GM21723 (cell line): Measurements from ENCODE around the gene CHRNA4.

Source experiments
- ATAC-seq: cut with Tn5 transposase; IDR thresholded peaks from one replicate; pipeline ENCODE4 v1.9.1; 2021; ENCODE audit warnings: mild to moderate bottlenecking, moderate library complexity; ENCODE audit not compliant: unreplicated experiment

CHRNA4 gene

DNA sequence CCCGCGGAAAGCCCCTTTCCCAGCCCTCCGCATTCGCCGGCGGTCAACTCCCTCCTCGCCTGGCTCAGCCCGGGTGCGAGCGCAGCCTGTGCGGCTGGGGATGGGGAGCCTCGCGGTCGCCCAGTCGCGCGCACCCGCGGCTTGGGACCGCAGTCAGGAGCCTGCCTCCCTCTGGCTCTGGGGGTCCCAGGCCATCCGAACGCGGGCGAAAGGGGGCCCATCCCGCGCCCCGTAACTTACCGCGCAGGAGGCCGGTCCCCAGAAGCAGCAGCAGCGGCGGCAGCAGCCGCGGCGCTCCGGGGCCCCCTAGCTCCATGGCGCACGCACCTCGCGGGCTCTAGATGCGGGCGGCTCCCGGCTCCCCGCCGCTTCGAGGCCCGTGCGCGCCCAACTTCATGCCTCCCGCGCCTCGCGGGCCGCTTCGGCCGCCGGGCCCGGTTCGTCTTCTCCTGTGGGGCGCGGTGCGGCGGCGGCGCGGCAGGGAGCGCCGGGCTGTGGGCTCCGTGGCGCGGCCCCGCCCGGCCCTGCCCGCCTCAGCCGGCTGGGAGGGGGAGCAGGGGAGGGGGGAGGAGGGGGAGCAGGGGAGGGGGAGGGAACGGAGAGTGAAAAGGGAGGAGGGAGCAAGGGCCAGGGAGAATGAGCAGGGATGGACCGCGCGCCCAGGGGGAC is at the start of gene CHRNA4:
CHRNA4 (minus strand) TSS at position 500 of the 669 bp plus-strand sequence; CDS start at position 316, 184 bp downstream.
- ATAC-seq = no peak

DNA sequence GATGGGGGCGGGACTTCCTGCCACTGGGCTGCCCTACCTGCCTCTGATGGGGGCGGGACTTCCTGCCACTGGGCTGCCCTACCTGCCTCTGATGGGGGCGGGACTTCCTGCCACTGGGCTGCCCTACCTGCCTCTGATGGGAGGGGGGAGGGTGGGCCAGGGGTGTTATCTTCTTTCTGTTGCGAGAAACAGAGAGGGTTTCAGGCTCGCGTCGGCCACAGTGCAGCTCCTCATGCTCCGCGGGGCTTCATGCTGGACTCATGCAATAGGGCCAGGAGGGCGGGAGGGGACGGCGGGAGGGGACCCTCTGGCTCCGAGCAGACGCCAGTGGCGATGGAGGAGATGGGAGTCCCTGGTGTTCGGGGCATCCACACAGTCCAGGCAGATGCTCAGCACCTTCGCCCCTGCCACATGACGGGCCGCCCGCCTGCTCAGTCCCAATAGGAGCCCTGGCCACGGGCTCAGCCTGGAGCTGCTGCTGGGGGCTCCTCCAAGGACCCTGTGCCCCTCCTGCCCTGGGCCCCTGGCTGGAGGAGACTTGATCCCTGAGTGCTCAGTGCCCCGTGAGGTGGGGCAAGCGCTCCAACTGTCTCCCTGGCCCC is 48.8 kb upstream of the CHRNA4 start:
- no peak for ATAC-seq

GRCh38 chr20:63409066-63409833 is 48.1 kb upstream of the CHRNA4 start:
- no peak for ATAC-seq

- ATAC-seq = no peak
These were observed 47.5 kb upstream of the CHRNA4 start for GRCh38 chr20:63408684-63409046.

DNA sequence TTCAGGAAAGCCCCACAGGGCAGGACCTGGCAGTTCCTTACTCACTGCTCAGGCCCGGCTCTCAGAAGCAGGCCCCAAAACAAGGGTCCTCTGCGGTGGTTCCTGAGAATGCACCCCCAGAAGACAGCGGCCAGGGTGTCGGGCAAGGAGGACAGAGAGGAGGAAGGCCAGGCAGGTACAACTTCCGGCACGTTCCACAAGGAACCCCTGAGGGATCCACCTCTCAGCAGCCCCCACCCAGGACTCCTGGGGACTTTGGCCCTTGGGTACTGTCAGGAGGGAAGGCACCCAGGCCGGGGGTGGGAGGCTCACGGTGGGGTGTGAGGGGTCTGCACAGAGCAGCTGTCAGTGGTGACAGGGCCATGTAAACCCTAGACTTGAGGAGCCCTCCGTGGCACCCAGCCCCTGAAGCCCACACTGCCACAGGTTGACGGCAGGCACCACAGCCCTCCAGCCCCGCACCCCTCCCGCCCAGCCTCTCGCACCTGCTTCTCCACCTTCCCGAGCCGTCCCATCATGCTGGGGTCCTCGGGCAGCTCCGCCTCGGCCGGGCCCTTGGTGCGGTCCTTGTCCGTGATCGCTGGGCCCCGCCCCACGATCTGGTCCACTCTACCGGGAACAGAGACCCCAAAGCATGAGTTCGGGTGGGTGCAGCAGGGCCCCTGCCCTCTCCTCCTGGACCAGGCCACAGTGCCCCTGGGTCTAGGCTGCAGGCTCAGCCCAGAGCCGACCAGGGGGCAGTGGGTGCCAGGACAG is 47.0 kb upstream of the CHRNA4 start:
- ATAC-seq = no peak

DNA sequence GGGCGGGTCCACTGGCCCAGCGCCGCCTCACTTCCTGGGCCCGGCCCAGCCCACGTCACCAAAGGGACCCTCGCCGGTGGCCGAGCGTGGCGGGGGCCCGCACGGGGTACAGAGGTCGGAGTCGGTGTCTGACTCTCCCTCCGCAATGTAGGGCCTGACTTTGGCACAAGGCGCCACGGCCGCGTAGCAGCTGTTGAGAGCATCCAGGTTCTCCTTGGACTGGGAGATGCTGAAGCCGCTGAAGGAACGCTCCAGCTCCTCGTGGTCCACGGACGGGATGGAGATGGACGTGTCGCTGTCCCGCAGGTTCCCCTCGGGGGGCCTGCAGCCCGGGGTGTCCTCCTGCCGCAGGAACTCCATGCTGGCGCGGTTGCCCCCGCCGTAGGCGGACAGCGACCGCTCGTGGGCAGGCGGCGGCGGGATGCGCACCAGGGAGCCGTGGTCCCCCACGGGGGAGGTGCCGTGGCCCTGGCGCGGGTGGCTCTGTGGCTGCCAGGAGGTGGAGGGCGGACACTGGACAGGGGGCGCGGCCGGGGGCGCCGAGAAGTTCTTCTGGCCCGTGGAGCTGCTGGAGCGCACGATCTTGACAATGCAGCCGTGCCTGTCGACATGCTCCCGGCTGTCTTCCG is 45.6 kb upstream of the CHRNA4 start:
- no peak for ATAC-seq

DNA sequence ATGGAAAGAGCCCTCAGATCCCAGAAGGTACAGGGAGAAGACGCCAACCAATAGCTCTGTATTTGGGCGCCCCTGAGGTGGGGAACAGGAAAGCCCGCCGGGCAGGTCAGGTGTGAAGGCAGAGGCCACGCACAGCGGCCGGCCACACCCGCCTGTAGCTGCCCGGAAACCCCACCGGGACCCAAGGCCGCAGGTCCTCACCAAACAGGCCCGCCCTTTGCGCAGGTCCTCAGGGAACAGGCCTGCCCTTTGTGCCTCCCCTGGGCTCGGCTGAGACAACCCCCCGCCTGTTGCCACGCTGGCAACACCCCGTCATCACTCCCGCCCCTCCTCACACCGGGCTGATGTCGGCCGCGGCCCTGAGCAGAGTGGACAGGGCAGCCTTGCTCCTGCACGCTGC is 44.9 kb upstream of the CHRNA4 start:
- ATAC-seq = no peak

- no peak for ATAC-seq
These were observed 44.1 kb upstream of the CHRNA4 start for GRCh38 chr20:63405102-63405730.

GRCh38 chr20:63404129-63405085 is 43.3 kb upstream of the CHRNA4 start:
- no peak for ATAC-seq

DNA sequence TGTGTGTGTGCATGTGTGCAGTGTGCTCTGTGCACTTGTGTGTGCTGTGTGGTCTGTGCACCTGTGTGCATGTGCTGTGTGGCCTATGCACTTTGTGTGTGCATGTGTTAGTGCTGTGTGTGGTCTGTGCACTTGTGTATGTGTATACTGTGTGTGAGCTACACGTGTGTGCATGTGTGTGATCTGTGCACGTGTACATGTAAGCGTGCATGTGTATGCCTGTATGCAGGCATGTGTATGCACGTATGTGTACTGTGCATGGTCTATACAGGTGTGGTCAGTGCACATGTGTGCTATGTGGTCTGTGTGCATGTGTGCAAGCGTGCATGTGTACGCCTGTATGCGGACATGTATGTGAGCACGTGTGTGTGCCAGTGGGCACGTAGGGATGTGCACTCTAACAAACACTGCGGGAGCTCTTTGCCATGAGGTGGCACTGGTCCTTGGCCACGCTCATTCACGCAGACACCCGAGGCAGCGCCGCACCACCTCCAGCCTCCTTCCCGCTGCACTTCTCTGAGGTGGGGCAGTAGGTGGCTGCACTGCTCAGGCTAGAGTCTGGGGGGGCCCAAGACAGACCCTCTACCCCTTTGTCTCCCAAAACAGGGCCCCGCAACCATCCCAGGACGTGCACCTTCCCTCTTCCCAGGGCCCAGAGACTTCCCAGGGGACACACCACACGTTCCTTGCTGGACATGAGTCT is 42.4 kb upstream of the CHRNA4 start:
- no peak for ATAC-seq

GRCh38 chr20:63402860-63403220 is 41.7 kb upstream of the CHRNA4 start:
- ATAC-seq = no peak

GRCh38 chr20:63402181-63402859 is 41.2 kb upstream of the CHRNA4 start:
- ATAC-seq = no peak

DNA sequence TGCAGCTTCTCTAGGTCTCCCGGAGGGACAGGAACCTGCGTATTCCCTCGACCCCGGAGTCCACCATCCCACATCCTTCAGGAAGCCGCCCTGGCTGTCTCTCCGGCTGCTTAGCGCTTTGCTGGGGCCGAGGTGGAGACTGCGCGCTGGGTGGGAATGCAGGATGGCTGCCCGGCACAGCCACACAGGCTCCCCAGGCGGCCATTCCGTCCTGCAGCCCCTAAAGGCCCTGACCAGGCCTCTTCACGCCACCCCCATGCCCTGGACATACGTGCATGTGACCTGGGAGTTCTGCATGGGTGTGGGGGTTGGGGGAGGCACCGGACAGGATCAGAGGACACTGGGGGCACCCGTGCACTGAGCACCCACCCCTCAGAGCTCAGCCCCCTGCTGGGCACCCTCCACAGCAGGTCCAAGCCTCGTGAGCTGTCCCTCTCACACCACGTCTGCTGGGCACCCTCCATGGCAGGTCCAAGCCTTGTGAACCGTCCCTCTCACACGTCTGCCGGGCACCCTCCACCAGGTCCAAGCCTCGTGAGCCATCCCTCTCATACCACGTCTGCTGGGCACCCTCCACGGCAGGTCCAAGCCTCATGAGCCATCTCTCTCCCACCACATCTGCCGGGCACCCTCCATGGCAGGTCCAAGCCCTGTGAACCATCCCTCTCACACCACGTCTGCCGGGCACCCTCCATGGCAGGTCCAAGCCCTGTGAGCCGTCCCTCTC is 40.4 kb upstream of the CHRNA4 start:
- no peak for ATAC-seq

DNA sequence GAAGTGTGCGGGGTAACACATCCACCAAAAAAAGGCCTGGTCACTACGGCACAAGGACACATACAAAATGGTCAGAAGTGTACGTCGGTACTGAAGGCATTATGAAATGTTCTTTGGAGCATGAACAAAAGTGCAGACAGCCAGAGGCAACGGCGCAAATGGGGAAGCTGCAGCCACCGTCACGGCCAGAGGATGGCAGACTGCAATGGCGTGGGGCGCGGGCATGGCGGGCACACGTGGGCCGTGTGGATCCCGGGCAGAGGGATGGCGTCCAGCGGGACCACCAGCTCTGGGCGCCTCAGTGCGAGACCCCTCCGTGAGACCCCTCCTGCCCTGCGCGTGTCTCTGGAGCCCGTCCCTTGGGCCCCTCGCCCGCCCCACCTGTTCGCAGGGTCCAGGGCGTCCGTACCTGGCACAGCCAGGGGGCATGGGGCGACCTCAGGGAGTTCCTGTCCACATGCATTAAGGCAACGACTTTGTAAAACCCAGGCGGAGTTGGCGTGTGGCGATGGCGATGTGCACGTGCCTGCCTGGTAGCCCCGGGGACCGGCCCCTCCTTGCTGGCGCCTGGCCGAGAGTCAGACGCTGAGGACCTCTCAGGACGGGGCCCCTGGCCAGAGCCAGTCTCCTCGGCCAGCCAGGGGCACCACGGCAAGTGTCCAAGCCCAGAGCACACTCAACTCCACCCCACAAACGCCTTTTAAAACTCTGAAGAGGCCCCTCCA is 39.5 kb upstream of the CHRNA4 start:
- ATAC-seq = no peak

DNA sequence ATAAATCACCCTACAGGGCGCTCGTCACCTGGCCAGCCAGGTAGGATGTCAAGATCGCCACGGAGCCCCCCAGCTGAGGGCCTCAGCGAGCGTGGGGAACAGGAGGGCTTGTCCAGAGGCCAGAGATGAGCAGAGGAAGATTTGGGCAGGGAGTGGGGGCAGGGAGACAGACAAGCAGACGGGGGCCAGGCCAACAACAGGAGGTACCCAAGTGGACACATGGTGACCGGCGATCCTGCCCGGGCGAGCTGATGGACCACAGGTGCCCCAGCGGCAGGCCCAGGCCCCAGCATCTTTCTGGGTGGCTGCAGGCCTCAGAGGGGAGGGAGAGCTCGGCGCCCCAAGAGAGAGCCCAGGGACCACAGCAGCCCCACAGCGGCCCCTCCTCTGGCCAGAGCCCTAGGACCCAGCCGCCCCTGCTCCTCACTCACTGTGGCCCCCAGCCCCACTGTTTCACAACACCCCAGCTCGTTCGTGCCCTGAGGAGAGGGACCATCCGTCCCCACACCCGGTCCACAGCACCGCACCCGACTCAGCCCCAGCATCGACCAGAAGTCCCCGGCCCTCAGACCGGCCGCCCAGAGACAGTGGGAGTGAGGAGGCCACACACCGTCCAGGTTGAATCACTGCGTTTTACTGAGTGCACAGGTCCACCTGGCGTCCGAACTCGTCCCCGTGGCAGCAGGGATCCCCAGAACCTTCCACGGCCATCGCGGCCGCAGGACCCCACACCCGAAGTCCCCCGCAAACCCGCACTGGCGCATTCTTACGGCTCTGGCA is 38.6 kb upstream of the CHRNA4 start:
- ATAC-seq = no peak
